K562 (cell line): Measurements from ENCODE around the gene PPP2R3B. TPM values are rescaled to one million over a fixed set of nuclear protein-coding genes. Genes with fewer than 3 reads are reported as not detected.

Source experiments
- polyA plus RNA-seq, 8 experiments: library from polyadenylated mRNA; depleted of rRNA in 4 of 8; stranded (reverse) in 5 of 8; unstranded in 3 of 8; fragments of >200 nt; fragmentation: Nextera tagmentation in 2 of 8; fragmentation: Illumina TruSeq in 1 of 8; extraction: Ambion mirVana in 2 of 8; extraction: Trizol in 1 of 8; gene quantifications; 2 replicates each; pipeline versions ENCODE4 v1.2.1 to v1.2.3, GENCODE V29; 2011 to 2014; ENCODE audit warnings: inconsistent platforms in 1 of 8, missing spikeins in 1 of 8
- small RNA-seq: library from RNA; depleted of rRNA; stranded (forward); fragments of <200 nt; gene quantifications from one replicate; pipeline ENCODE3, GENCODE V24; 2014
- total RNA-seq, 7 experiments: library from RNA; depleted of rRNA in 6 of 7; stranded (reverse); fragments of >200 nt in 6 of 7; fragmentation: Illumina TruSeq in 2 of 7; extraction: Trizol in 2 of 7; gene quantifications; 2 replicates each; pipeline versions ENCODE4 v1.2.1 to v1.2.3, GENCODE V29; 2011 to 2021; ENCODE audit warnings: low replicate concordance in 1 of 7

The PPP2R3B gene
- total and polyA plus RNA-seq, 9 of the 15 experiments (the other 6 are each of a cell fraction or from before 2014, with no cell fraction given) = 0.04 to 18.2 (median 8.2) TPM; not detected in 1

Small RNA genes within 50 kb of the gene (small RNA-seq; reads per million reads assigned to genes)
- gene RF00017 = not detected

Other genes starting within 250 kb of the PPP2R3B start
- gene PLCXD1, start 105.5 kb downstream of the PPP2R3B start, total RNA-seq (2014; rRNA removed) = 43.8 and 63.8 TPM in 2 replicates
- gene PLCXD1, start 105.5 kb downstream of the PPP2R3B start, total RNA-seq (2014; rRNA removed; fragmentation: Illumina TruSeq; extraction: Trizol) = 10.8 and 12.2 TPM in 2 replicates
- 26.0 and 27.3 TPM in 2 replicates for gene PLCXD1, start 105.5 kb downstream of the PPP2R3B start, total RNA-seq (2015; rRNA removed; fragmentation: Illumina TruSeq; extraction: Trizol)
- 50.5 and 52.6 TPM in 2 replicates for gene PLCXD1, start 105.5 kb downstream of the PPP2R3B start, total RNA-seq (2021)
- 39.5 and 63.7 TPM in 2 replicates for gene PLCXD1, start 105.5 kb downstream of the PPP2R3B start, polyA plus RNA-seq (2011; rRNA removed)
- 40.7 and 60.2 TPM in 2 replicates for gene PLCXD1, start 105.5 kb downstream of the PPP2R3B start, polyA plus RNA-seq (2014; fragmentation: Illumina TruSeq; extraction: Trizol)
- 1 to 10 TPM; 6.0 to 6.2 TPM for gene PLCXD1, start 105.5 kb downstream of the PPP2R3B start, polyA plus RNA-seq (2014; fragmentation: Nextera tagmentation; extraction: Ambion mirVana)
- gene PLCXD1, start 105.5 kb downstream of the PPP2R3B start, polyA plus RNA-seq (2014; rRNA removed) = 57.0 and 60.2 TPM in 2 replicates
- 28.6 and 34.9 TPM in 2 replicates for gene GTPBP6, start 68.1 kb downstream of the PPP2R3B start, total RNA-seq (2014; rRNA removed)
- gene GTPBP6, start 68.1 kb downstream of the PPP2R3B start, total RNA-seq (2014; rRNA removed; fragmentation: Illumina TruSeq; extraction: Trizol) = 1.8 and 2.7 TPM in 2 replicates
- 11.6 and 13.3 TPM in 2 replicates for gene GTPBP6, start 68.1 kb downstream of the PPP2R3B start, total RNA-seq (2015; rRNA removed; fragmentation: Illumina TruSeq; extraction: Trizol)
- 34.1 and 35.2 TPM in 2 replicates for gene GTPBP6, start 68.1 kb downstream of the PPP2R3B start, total RNA-seq (2021)
- gene GTPBP6, start 68.1 kb downstream of the PPP2R3B start, polyA plus RNA-seq (2011; rRNA removed) = 8.0 and 13.2 TPM in 2 replicates
- 4.7 and 14.6 TPM in 2 replicates for gene GTPBP6, start 68.1 kb downstream of the PPP2R3B start, polyA plus RNA-seq (2014; fragmentation: Illumina TruSeq; extraction: Trizol)
- under 1 TPM; 0.24 to 0.50 TPM for gene GTPBP6, start 68.1 kb downstream of the PPP2R3B start, polyA plus RNA-seq (2014; fragmentation: Nextera tagmentation; extraction: Ambion mirVana)
- 23.7 and 26.4 TPM in 2 replicates for gene GTPBP6, start 68.1 kb downstream of the PPP2R3B start, polyA plus RNA-seq (2014; rRNA removed)
- not detected in 2 replicates for gene SHOX, start 243.9 kb upstream of the PPP2R3B start, total RNA-seq (2014; rRNA removed)
- not detected in 2 replicates for gene SHOX, start 243.9 kb upstream of the PPP2R3B start, total RNA-seq (2014; rRNA removed; fragmentation: Illumina TruSeq; extraction: Trizol)
- not detected in 2 replicates for gene SHOX, start 243.9 kb upstream of the PPP2R3B start, total RNA-seq (2015; rRNA removed; fragmentation: Illumina TruSeq; extraction: Trizol)
- gene SHOX, start 243.9 kb upstream of the PPP2R3B start, total RNA-seq (2021) = not detected in 2 replicates
- gene SHOX, start 243.9 kb upstream of the PPP2R3B start, polyA plus RNA-seq (2011; rRNA removed) = not detected in 2 replicates
- gene SHOX, start 243.9 kb upstream of the PPP2R3B start, polyA plus RNA-seq (2014; fragmentation: Illumina TruSeq; extraction: Trizol) = not detected in 2 replicates
- not detected for gene SHOX, start 243.9 kb upstream of the PPP2R3B start, polyA plus RNA-seq (2014; fragmentation: Nextera tagmentation; extraction: Ambion mirVana)
- not detected in 2 replicates for gene SHOX, start 243.9 kb upstream of the PPP2R3B start, polyA plus RNA-seq (2014; rRNA removed)